ENCODE measurements around the gene NKD1. TPM values are rescaled to one million over a fixed set of nuclear protein-coding genes. Genes with fewer than 3 reads are reported as not detected.

The NKD1 gene
- total and polyA plus RNA-seq, 2 of the 8 experiments (the other 6 are each of a cell fraction or from before 2014, with no cell fraction given), result 0.70 to 4.5 TPM

GRCh38 chr16:50638816-50639670, 90.8 kb downstream of the NKD1 start (continued):
- no peak for TF ChIP-seq EZH2 (IDR thresholded peaks at IDR 0.05; ENCODE audit: low read depth, low read length, severe bottlenecking)
- TF ChIP-seq CHD1 (IDR thresholded peaks at IDR 0.05; ENCODE audit: low read depth, low read length), result no peak
- no peak for TF ChIP-seq POU5F1 (IDR thresholded peaks at IDR 0.05; ENCODE audit: low read depth, low read length)
- TF ChIP-seq, protein P1, sequence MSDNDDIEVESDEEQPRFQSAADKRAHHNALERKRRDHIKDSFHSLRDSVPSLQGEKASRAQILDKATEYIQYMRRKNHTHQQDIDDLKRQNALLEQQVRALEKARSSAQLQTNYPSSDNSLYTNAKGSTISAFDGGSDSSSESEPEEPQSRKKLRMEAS (IDR thresholded peaks at IDR 0.05), result no peak
- TF ChIP-seq JUN (IDR thresholded peaks at IDR 0.05; ENCODE audit: low read depth, low read length), result no peak
- TF ChIP-seq POLR2A (IDR thresholded peaks at IDR 0.05; ENCODE audit: control extremely low read depth in 1 of 2, low read depth in 2 of 2, low read length in 2 of 2), result no peak
- no peak for TF ChIP-seq RAD21 (IDR thresholded peaks at IDR 0.05 in 1 of 2, conservative IDR thresholded peaks at IDR 0.05 in 1 of 2; ENCODE audit: low read depth in 2 of 2, low read length in 2 of 2)
- no peak for TF ChIP-seq CREB1 (IDR thresholded peaks at IDR 0.05)
- no peak for TF ChIP-seq CEBPB (IDR thresholded peaks at IDR 0.05; ENCODE audit: low read depth, low read length)
- TF ChIP-seq CHD7 (IDR thresholded peaks at IDR 0.05; ENCODE audit: insufficient replicate concordance, low read length), result no peak
- TF ChIP-seq TCF12 (IDR thresholded peaks at IDR 0.05; ENCODE audit: low read depth, low read length), result no peak

All from H1 (cell line).